H9 (cell line): ENCODE data around the gene ZNF593. TPM values are rescaled to one million over a fixed set of nuclear protein-coding genes. Genes with fewer than 3 reads are reported as not detected.
A peak's percentile ranks its signal among the peaks of the same experiment; 100 is the strongest.

Experiments used
- DNase-seq: peaks from one replicate; pipeline ENCODE4 v3.0.0-alpha.2; 2017
- H2AFZ ChIP-seq: one replicate; pipeline ENCODE4 v1.6.1; 2013; ENCODE audit warnings: mild to moderate bottlenecking, low read length, control low read depth, moderate library complexity
- H2AK5ac ChIP-seq: 2 replicates; pipeline ENCODE4 v1.6.1; 2013; ENCODE audit warnings: low read length, control low read depth, mixed read lengths; ENCODE audit not compliant: insufficient read length
- H2BK120ac ChIP-seq: one replicate; pipeline ENCODE4 v1.6.1; 2013; ENCODE audit warnings: low read depth, mild to moderate bottlenecking, low read length, control low read depth, inconsistent platforms; ENCODE audit not compliant: poor library complexity, severe bottlenecking
- H2BK12ac ChIP-seq: 2 replicates; pipeline ENCODE4 v1.6.1; 2013; ENCODE audit warnings: low read length, control low read depth, mixed read lengths, low read depth; ENCODE audit not compliant: insufficient read length
- H2BK15ac ChIP-seq: 2 replicates; pipeline ENCODE4 v1.6.1; 2013; ENCODE audit warnings: low read depth, low read length, control low read depth
- H2BK20ac ChIP-seq: one replicate; pipeline ENCODE4 v1.6.1; 2013; ENCODE audit warnings: low read depth, mild to moderate bottlenecking, low read length, control low read depth, inconsistent platforms; ENCODE audit not compliant: poor library complexity, severe bottlenecking
- H2BK5ac ChIP-seq: 2 replicates; pipeline ENCODE4 v1.6.1; 2013; ENCODE audit warnings: low read length, control low read depth, mixed read lengths; ENCODE audit not compliant: insufficient read length
- H3K14ac ChIP-seq: 2 replicates; pipeline ENCODE4 v1.6.1; 2013; ENCODE audit warnings: low read length, control low read depth; ENCODE audit not compliant: insufficient read depth
- H3K18ac ChIP-seq: 2 replicates; pipeline ENCODE4 v1.6.1; 2013; ENCODE audit warnings: low read depth, mild to moderate bottlenecking, mixed read lengths, low read length, control low read depth; ENCODE audit not compliant: insufficient read length
- H3K23ac ChIP-seq: 2 replicates; pipeline ENCODE4 v1.6.1; 2013; ENCODE audit warnings: low read length, control low read depth, mixed read lengths, low read depth; ENCODE audit not compliant: insufficient read length
- H3K23me2 ChIP-seq: 2 replicates; pipeline ENCODE4 v1.6.1; 2013; ENCODE audit warnings: low read depth, mild to moderate bottlenecking, mixed read lengths, low read length, control low read depth; ENCODE audit not compliant: insufficient read length, poor library complexity, severe bottlenecking
- H3K27ac ChIP-seq: 2 replicates; pipeline ENCODE4 v1.5.1; 2013; ENCODE audit warnings: low read length, control low read depth, mixed read lengths, low read depth; ENCODE audit not compliant: insufficient read length
- H3K27me3 ChIP-seq: 2 replicates; pipeline ENCODE4 v1.6.1; 2013; ENCODE audit warnings: low read length, control low read depth, inconsistent platforms; ENCODE audit not compliant: insufficient read depth
- H3K4ac ChIP-seq: 2 replicates; pipeline ENCODE4 v1.6.1; 2013; ENCODE audit warnings: low read depth, mild to moderate bottlenecking, control low read depth, inconsistent platforms, low read length, moderate library complexity
- H3K4me1 ChIP-seq: 2 replicates; pipeline ENCODE4 v1.6.1; 2013; ENCODE audit warnings: low read length, control low read depth, inconsistent platforms; ENCODE audit not compliant: insufficient read depth
- H3K4me2 ChIP-seq: 2 replicates; pipeline ENCODE4 v1.6.1; 2013; ENCODE audit warnings: low read length, control low read depth, mixed read lengths; ENCODE audit not compliant: insufficient read length, insufficient read depth
- H3K56ac ChIP-seq: 2 replicates; pipeline ENCODE4 v1.6.1; 2013; ENCODE audit warnings: low read depth, mild to moderate bottlenecking, mixed read lengths, low read length, control low read depth; ENCODE audit not compliant: insufficient read length
- H3K79me1 ChIP-seq: 2 replicates; pipeline ENCODE4 v1.6.1; 2013; ENCODE audit warnings: low read depth, mild to moderate bottlenecking, moderate library complexity, low read length, control low read depth, inconsistent platforms; ENCODE audit not compliant: insufficient read depth, poor library complexity, severe bottlenecking
- H3K79me2 ChIP-seq: 2 replicates; pipeline ENCODE4 v1.6.1; 2013; ENCODE audit warnings: low read length, control low read depth, inconsistent platforms; ENCODE audit not compliant: insufficient read depth
- H3K9ac ChIP-seq: 2 replicates; pipeline ENCODE4 v1.6.1; 2013; ENCODE audit warnings: low read length, control low read depth, mixed read lengths; ENCODE audit not compliant: insufficient read length; ENCODE audit errors: extremely low read depth
- H3K9me3 ChIP-seq: one replicate; pipeline ENCODE4 v1.6.1; 2013; ENCODE audit warnings: low read depth, low read length, inconsistent platforms; ENCODE audit not compliant: control insufficient read depth
- H3T11ph ChIP-seq: one replicate; pipeline ENCODE4 v1.6.1; 2013; ENCODE audit warnings: mild to moderate bottlenecking, low read length, control low read depth, inconsistent platforms
- H4K20me1 ChIP-seq: one replicate; pipeline ENCODE4 v1.6.1; 2013; ENCODE audit not compliant: control insufficient read depth, insufficient read length, insufficient read depth
- H4K5ac ChIP-seq: 2 replicates; pipeline ENCODE4 v1.6.1; 2013; ENCODE audit warnings: low read depth, mild to moderate bottlenecking, mixed read lengths, low read length, control low read depth; ENCODE audit not compliant: insufficient read length
- H4K8ac ChIP-seq: replicated peaks from 2 replicates; pipeline ENCODE4 v1.6.1; 2013; ENCODE audit warnings: low read length, control low read depth, mixed read lengths, low read depth; ENCODE audit not compliant: insufficient read length
- H4K91ac ChIP-seq: 2 replicates; pipeline ENCODE4 v1.6.1; 2013; ENCODE audit warnings: low read depth, mild to moderate bottlenecking, moderate library complexity, mixed read lengths, low read length, control low read depth; ENCODE audit not compliant: insufficient read length
- H3K27ac Mint-ChIP-seq, 3 experiments: 2 replicates in 2 of 3; 3 replicates in 1 of 3; pipeline ENCODE4 v1.8.0; 2020 to 2021; ENCODE audit warnings: mixed read lengths in 3 of 3, mild to moderate bottlenecking in 1 of 3, moderate library complexity in 1 of 3
- H3K27me3 Mint-ChIP-seq: 2 replicates; pipeline ENCODE4 v1.8.0; 2021; ENCODE audit warnings: low read depth, mild to moderate bottlenecking, moderate library complexity, mixed read lengths
- H3K36me3 Mint-ChIP-seq, 3 experiments: 2 replicates in 2 of 3; 3 replicates in 1 of 3; pipeline ENCODE4 v1.8.0; 2020 to 2021; ENCODE audit warnings: low read depth in 3 of 3, mixed read lengths in 3 of 3; ENCODE audit not compliant: insufficient read depth in 1 of 3
- H3K4me1 Mint-ChIP-seq, 2 experiments: 2 replicates each; pipeline ENCODE4 v1.8.0; 2020; ENCODE audit warnings: mixed read lengths in 2 of 2
- H3K4me3 Mint-ChIP-seq, 2 experiments: 2 replicates in 1 of 2; 3 replicates in 1 of 2; pipeline ENCODE4 v1.8.0; 2020 to 2021; ENCODE audit warnings: mild to moderate bottlenecking in 2 of 2, mixed read lengths in 2 of 2, moderate library complexity in 1 of 2
- H3K9me3 Mint-ChIP-seq, 2 experiments: 2 replicates in 1 of 2; 3 replicates in 1 of 2; pipeline ENCODE4 v1.8.0; 2020; ENCODE audit warnings: mild to moderate bottlenecking in 2 of 2, mixed read lengths in 2 of 2, moderate library complexity in 1 of 2
- WGBS: extraction: QIAGEN DNeasy Blood & Tissue Kit; methylation state at CpG from one replicate; pipeline ENCODE4 v1.1.7; 2013; ENCODE audit warnings: missing lambda C conversion rate, low lambda C conversion rate, mixed read lengths; ENCODE audit not compliant: insufficient read length; ENCODE audit errors: extremely low coverage; 5-methylcytosine and 5-hydroxymethylcytosine counted together
- total RNA-seq: library from RNA; stranded (reverse); gene quantifications from 2 replicates; pipeline ENCODE4 v1.2.1, GENCODE V29; 2021
- TF ChIP-seq, protein P1 (sequence below): fragments of 200-600 bp; sonication (generic); conservative IDR thresholded peaks from 3 replicates; pipeline ENCODE4 v1.8.0; 2021; ENCODE audit warnings: antibody characterized with exemption, mild to moderate bottlenecking

Gene ZNF593
- total RNA-seq, 1 experiment from 2014 or later, result 48.2 TPM

DNA sequence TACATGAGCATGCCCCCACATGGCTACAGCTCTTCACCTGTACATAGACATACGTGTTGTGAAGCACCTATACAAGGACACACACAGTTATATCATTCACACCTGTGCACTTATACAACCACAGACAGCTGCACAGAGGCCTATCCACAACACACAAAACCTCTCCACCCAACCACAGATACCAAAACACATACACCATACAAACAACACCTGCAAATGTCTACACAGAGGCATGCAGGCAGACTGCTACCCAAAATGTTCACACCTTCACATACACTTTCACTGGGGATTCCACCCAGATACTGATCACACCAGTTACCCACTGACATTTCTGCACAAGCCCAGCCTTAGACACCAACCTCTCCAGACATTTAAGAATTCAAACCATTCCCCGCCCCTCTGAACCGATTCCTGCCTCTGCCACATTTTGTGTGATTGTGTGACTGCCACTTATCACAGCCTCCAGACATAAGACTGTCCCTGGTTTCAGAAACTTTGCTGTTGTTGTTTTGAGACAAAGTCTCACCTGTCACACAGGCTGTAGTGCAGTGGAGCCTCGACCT is 2.9 kb upstream of the ZNF593 start:
- no peak overlapping the region for H2BK5ac ChIP-seq
- peaks cover 4% of the 10 kb centered on the region; the same call in 1 of the 2 replicates for H3K79me2 ChIP-seq
- H3K4ac ChIP-seq, result no peak overlapping the region
- H3K27me3 ChIP-seq, result peaks cover 16% of the 10 kb centered on the region; the same call in 1 of the 2 replicates
- no peak overlapping the region for H3K9ac ChIP-seq
- H3K9me3 Mint-ChIP-seq, result peaks cover 0 to 4% of the 10 kb centered on the region in 2 experiments; a peak in 1 of 5 replicates
- H3K14ac ChIP-seq, result no peak overlapping the region
- H4K5ac ChIP-seq, result no peak overlapping the region
- no peak overlapping the region for H3T11ph ChIP-seq
- no peak overlapping the region for H3K4me2 ChIP-seq
- TF ChIP-seq, protein P1, sequence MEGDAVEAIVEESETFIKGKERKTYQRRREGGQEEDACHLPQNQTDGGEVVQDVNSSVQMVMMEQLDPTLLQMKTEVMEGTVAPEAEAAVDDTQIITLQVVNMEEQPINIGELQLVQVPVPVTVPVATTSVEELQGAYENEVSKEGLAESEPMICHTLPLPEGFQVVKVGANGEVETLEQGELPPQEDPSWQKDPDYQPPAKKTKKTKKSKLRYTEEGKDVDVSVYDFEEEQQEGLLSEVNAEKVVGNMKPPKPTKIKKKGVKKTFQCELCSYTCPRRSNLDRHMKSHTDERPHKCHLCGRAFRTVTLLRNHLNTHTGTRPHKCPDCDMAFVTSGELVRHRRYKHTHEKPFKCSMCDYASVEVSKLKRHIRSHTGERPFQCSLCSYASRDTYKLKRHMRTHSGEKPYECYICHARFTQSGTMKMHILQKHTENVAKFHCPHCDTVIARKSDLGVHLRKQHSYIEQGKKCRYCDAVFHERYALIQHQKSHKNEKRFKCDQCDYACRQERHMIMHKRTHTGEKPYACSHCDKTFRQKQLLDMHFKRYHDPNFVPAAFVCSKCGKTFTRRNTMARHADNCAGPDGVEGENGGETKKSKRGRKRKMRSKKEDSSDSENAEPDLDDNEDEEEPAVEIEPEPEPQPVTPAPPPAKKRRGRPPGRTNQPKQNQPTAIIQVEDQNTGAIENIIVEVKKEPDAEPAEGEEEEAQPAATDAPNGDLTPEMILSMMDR, result no peak
- no peak overlapping the region for H2AK5ac ChIP-seq
- H2BK12ac ChIP-seq, result no peak overlapping the region
- H4K91ac ChIP-seq, result no peak overlapping the region
- H3K23me2 ChIP-seq, result peaks cover 19% of the 10 kb centered on the region
- H3K18ac ChIP-seq, result no peak overlapping the region
- WGBS, result no CpG with 5 or more reads among the region's 4 CpGs
- no peak for DNase-seq
- H3K56ac ChIP-seq, result no peak overlapping the region
- H3K23ac ChIP-seq, result no peak overlapping the region
- H3K27me3 Mint-ChIP-seq, result peaks cover 60% of the 10 kb centered on the region
- H2BK20ac ChIP-seq, result no peak overlapping the region
- no peak overlapping the region for H2AFZ ChIP-seq
- H4K20me1 ChIP-seq, result no peaks in the 10 kb centered on the region
- H4K8ac ChIP-seq, result no peak overlapping the region
- H3K4me1 Mint-ChIP-seq, result peaks cover 37 to 63% of the 10 kb centered on the region in 2 experiments
- no peak overlapping the region for H2BK15ac ChIP-seq
- H3K36me3 Mint-ChIP-seq, result peaks cover 0 to 8% (median 7%) of the 10 kb centered on the region in 3 experiments; a peak in 3 of 7 replicates
- H3K9me3 ChIP-seq, result no peaks in the 10 kb centered on the region
- no peak overlapping the region for H2BK120ac ChIP-seq
- peaks cover 6% of the 10 kb centered on the region; the same call in 1 of the 2 replicates for H3K4me1 ChIP-seq
- no peak overlapping the region for H3K27ac ChIP-seq
- H3K27ac Mint-ChIP-seq, result no peak overlapping the region; a peak in 1 of 7 replicates
- H3K79me1 ChIP-seq, result peaks cover 4% of the 10 kb centered on the region
- H3K4me3 Mint-ChIP-seq, result peak overlapping the region in 1 of 2 experiments; percentile 13; a peak in 1 of 5 replicates
